BLaER1 (cell line): Measurements from ENCODE around the gene SLC4A7.

Source experiments
- H3K27ac ChIP-seq: shearing (Covaris generic); formaldehyde crosslinking; 2 replicates; pipeline ENCODE4 v1.8.1; 2022
- H3K27me3 ChIP-seq: shearing (Covaris generic); formaldehyde crosslinking; 2 replicates; pipeline ENCODE4 v1.8.1; 2022
- H3K36me3 ChIP-seq: shearing (Covaris generic); formaldehyde crosslinking; 2 replicates; pipeline ENCODE4 v1.8.1; 2022
- H3K4me1 ChIP-seq: shearing (Covaris generic); formaldehyde crosslinking; 2 replicates; pipeline ENCODE4 v1.8.1; 2022
- H3K4me2 ChIP-seq: shearing (Covaris generic); formaldehyde crosslinking; 2 replicates; pipeline ENCODE4 v1.8.1; 2022
- H3K4me3 ChIP-seq: shearing (Covaris generic); formaldehyde crosslinking; 2 replicates; pipeline ENCODE4 v1.8.1; 2022
- H3K9ac ChIP-seq: shearing (Covaris generic); formaldehyde crosslinking; 2 replicates; pipeline ENCODE4 v1.8.1; 2022
- H3K9me3 ChIP-seq: shearing (Covaris generic); formaldehyde crosslinking; 2 replicates; pipeline ENCODE4 v1.8.1; 2022
- H4K20me1 ChIP-seq: shearing (Covaris generic); formaldehyde crosslinking; 2 replicates; pipeline ENCODE4 v1.8.1; 2022
- Cebpa-rat ChIP-seq: shearing (Covaris generic); IDR thresholded peaks from 2 replicates; pipeline ENCODE4 v1.8.1; 2022

Gene SLC4A7

DNA sequence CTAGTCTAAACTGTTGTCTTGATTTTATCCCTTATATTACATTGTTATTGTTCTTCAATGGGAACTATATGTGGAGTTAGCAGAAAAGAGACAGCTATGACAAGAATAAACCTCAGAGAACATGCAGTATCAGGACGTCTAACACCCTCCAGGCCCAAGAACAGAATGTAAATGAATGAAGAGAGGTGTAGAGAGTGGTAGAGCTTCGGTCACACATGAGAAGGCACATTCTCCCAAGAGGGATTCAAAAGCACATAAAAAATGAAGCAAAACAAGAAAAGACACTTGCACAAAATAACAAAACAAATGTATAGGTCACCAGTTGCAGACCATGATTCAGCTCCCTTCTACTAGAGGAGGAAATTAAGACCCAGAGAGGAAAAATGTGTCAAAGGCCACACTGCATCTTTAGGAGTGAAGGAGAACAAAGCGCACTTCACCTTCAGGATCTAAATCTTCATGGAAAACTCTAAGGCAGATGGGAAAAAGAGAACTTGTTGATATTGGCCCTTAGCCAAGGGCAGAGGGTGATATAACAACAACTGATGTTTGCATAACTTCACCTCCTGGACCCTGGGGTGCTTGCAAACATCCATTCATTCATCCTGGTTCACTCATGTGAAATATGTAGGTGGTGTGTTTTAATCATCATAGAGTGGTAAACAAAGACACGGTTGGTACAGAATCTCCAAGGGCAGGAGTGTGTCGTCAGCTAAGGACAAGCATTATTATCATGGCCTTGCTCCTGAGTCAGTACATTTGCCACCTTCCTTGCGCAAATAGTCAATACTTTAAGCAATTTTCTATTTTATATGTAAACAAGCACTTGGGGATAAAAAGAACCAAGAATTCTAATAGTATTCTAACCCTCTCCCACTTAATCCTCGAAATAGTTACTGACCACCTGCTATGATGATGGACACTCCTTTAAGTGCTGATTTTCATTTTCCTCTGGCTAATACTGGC lies 123.8 kb downstream of the SLC4A7 start:
- H3K4me2 ChIP-seq, result peak overlapping the region; percentile 83
- peaks cover 33% of the 10 kb centered on the region for H3K4me1 ChIP-seq
- no peak for TF ChIP-seq Cebpa-rat
- no peaks in the 10 kb centered on the region for H4K20me1 ChIP-seq
- H3K9ac ChIP-seq, result no peak overlapping the region; the same call in 1 of the 2 replicates
- no peaks in the 10 kb centered on the region for H3K27me3 ChIP-seq
- 0 out of 2 replicates have a peak overlapping the region, but pooled peaks have one; percentile 13 for H3K4me3 ChIP-seq
- peaks cover 29% of the 10 kb centered on the region for H3K9me3 ChIP-seq
- no peaks in the 10 kb centered on the region for H3K36me3 ChIP-seq
- peak overlapping the region; percentile 62; the same call in 1 of the 2 replicates for H3K27ac ChIP-seq

DNA sequence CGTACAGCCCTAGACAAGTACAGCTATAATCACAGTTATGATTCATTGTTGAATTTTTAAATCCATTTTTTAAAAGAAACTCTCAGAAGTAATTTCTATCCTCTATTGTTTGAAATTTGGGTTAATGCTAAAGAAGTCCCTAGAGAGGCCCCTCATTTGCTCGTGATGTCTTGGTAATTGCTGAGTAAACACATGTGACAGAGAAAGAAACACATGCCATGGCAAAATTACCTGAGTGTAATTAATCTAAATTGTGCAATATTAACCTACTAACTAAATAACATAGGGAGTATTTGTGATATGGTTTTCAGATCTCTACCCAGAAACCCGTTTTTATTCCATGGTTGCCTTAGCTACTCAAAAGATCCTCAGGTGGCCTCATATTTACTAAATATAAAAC lies 125.8 kb downstream of the SLC4A7 start:
- Histone ChIP-seq H4K20me1 (no peaks in the 10 kb centered on the region), H3K4me1 (peaks cover 33% of the 10 kb centered on the region), H3K36me3 (no peaks in the 10 kb centered on the region), H3K27ac (peak overlapping the region; percentile 62; the same call in 1 of the 2 replicates), H3K27me3 (no peaks in the 10 kb centered on the region), H3K9ac (no peak overlapping the region), H3K4me3 (no peak overlapping the region), H3K9me3 (peaks cover 31% of the 10 kb centered on the region), H3K4me2 (peak overlapping the region; percentile 83; the same call in 1 of the 2 replicates)
- no peak; the same call in 1 of the 2 replicates for TF ChIP-seq Cebpa-rat

- no peak overlapping the region for H3K9ac ChIP-seq
- no peaks in the 10 kb centered on the region for H3K36me3 ChIP-seq
- H3K27ac ChIP-seq, result no peak overlapping the region
- no peak for TF ChIP-seq Cebpa-rat
- H4K20me1 ChIP-seq, result no peaks in the 10 kb centered on the region
- H3K4me1 ChIP-seq, result peaks cover 33% of the 10 kb centered on the region
- H3K4me3 ChIP-seq, result no peak overlapping the region
- no peak overlapping the region for H3K4me2 ChIP-seq
- H3K27me3 ChIP-seq, result no peaks in the 10 kb centered on the region
- peaks cover 31% of the 10 kb centered on the region for H3K9me3 ChIP-seq
Observed at GRCh38 chr3:27357665-27358258, 126.4 kb downstream of the SLC4A7 start.

DNA sequence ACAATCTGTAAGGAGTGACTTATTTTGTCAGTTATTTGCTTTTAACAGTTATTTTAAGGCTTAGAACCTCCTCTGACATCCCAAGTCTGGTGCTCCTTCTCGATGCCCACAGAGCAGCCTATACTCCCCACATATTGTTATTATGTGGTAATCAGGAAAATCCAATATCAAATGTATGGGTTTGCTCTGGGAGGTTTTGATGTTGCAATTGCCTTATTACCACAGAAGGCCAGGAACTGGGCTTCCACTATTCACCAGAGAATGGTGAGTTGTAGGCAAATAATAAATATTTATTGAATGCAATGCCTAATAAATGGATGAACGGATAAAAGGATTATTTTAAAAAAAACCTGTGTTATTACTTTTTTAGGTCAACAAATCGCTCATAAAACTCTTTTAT lies 127.2 kb downstream of the SLC4A7 start:
- H3K36me3 ChIP-seq, result no peaks in the 10 kb centered on the region
- H3K9me3 ChIP-seq, result peaks cover 31% of the 10 kb centered on the region
- H3K4me1 ChIP-seq, result peaks cover 33% of the 10 kb centered on the region
- no peak for TF ChIP-seq Cebpa-rat
- no peak overlapping the region for H3K4me3 ChIP-seq
- H3K9ac ChIP-seq, result no peak overlapping the region
- no peak overlapping the region for H3K4me2 ChIP-seq
- H3K27ac ChIP-seq, result no peak overlapping the region
- no peaks in the 10 kb centered on the region for H3K27me3 ChIP-seq
- no peaks in the 10 kb centered on the region for H4K20me1 ChIP-seq

DNA sequence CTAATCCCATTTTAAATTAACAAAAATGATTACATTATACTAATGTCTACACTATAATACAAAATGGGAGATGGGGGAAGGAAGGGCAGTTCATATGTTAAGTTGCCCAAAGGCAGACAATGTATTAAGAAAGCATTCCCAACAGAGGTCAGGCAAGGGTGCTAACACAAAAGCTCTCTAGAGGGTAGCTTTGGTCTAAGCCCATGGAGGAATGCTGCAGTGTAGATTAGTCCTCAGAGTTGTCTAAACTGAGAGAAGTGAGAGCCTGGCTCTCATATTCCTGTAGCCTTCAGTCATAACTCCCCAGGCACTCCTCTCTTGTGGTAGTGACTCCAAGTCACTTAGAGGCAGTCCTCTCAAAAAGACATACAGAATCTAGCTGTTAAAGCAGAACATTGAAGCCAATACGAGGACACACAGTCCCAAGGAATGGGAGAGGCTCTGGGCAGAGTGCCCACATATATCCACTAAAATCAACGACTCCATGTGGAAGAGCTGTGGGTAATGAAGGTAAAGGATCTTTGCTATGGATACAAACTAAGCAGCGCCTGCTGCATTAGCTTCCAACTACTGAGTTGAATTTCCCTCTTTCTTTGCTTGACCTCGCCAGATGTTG lies 129.5 kb downstream of the SLC4A7 start:
- H3K36me3 ChIP-seq, result no peaks in the 10 kb centered on the region
- peaks cover 31% of the 10 kb centered on the region for H3K9me3 ChIP-seq
- H3K4me2 ChIP-seq, result no peak overlapping the region
- no peak overlapping the region for H3K9ac ChIP-seq
- H3K4me1 ChIP-seq, result peaks cover 16% of the 10 kb centered on the region
- H3K27ac ChIP-seq, result no peak overlapping the region
- no peak for TF ChIP-seq Cebpa-rat
- H4K20me1 ChIP-seq, result no peaks in the 10 kb centered on the region
- H3K4me3 ChIP-seq, result no peak overlapping the region
- no peaks in the 10 kb centered on the region for H3K27me3 ChIP-seq

GRCh38 chr3:27354161-27354560 lies 130.0 kb downstream of the SLC4A7 start:
- Histone ChIP-seq H3K27ac (no peak overlapping the region), H3K9ac (no peak overlapping the region), H3K27me3 (no peaks in the 10 kb centered on the region), H3K4me2 (no peak overlapping the region), H3K4me3 (no peak overlapping the region), H3K4me1 (peaks cover 11% of the 10 kb centered on the region), H4K20me1 (no peaks in the 10 kb centered on the region), H3K9me3 (peaks cover 31% of the 10 kb centered on the region), H3K36me3 (no peaks in the 10 kb centered on the region)
- TF ChIP-seq Cebpa-rat, result no peak

DNA sequence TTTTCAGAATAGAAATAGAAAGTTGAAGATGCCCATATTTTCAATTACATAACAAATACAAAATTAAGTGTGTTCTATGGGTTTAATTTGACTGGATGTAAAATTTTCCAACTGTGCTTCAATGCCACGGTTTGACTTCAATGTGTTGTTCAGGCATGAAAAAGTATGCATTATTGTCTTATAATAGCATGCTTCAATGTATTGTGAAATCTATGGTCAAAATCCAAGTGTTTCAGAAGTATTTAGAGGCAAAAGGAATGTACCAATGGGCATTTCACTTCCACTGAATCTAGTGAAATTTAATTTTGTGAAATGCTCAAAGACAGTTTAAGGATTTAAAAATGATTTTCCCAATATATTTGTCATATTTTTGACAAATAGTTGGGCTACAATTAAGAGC lies 131.0 kb downstream of the SLC4A7 start:
- Histone ChIP-seq H3K27ac (no peak overlapping the region), H3K4me1 (peaks cover 2% of the 10 kb centered on the region), H3K9ac (no peak overlapping the region), H3K9me3 (peaks cover 26% of the 10 kb centered on the region), H4K20me1 (no peaks in the 10 kb centered on the region), H3K36me3 (no peaks in the 10 kb centered on the region), H3K4me2 (no peak overlapping the region), H3K4me3 (no peak overlapping the region), H3K27me3 (no peaks in the 10 kb centered on the region)
- TF ChIP-seq Cebpa-rat, result no peak

DNA sequence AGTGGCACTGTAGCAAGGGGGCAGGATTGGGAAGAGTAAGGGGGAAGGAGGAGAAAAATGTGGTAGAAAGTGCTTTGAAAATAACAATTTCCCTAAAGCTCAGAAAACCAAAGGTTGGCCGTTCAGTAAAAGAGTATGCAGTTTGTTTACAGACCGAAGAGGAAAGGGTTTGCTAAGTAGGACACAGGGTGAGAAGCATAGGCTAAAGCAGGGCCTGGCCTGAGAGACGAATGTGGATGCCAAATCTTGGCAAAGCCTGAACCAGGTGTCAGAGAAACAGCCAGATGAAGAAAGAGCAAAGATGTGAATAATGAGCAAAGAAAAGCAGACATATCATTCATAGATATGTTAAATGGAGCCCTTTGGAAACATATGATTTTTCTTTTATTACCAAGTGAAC lies 132.1 kb downstream of the SLC4A7 start:
- TF ChIP-seq Cebpa-rat, result no peak

DNA sequence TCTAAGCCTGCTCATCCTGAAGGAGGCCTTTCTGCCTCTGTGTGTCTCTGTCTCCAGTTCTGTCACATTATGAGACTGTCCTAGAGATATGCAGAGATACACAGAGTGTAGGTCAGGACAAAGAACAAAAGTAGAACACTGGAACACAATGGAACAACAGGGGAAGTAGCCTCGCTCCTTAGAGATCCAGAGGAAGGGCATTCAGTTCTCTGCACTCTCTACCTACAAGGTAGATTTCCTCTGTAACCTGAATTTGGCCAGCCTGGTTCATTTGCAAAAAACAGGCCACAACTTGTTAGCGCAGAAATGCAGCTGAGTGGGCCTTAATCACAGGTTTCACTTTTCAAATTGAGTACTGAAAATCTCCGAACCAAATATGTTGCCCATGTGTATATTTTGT lies 134.4 kb downstream of the SLC4A7 start:
- no peak overlapping the region for H3K9ac ChIP-seq
- H3K4me3 ChIP-seq, result no peak overlapping the region
- H4K20me1 ChIP-seq, result no peaks in the 10 kb centered on the region
- no peaks in the 10 kb centered on the region for H3K9me3 ChIP-seq
- H3K4me2 ChIP-seq, result no peak overlapping the region
- H3K4me1 ChIP-seq, result no peaks in the 10 kb centered on the region
- no peaks in the 10 kb centered on the region for H3K36me3 ChIP-seq
- no peaks in the 10 kb centered on the region for H3K27me3 ChIP-seq
- no peak for TF ChIP-seq Cebpa-rat
- no peak overlapping the region for H3K27ac ChIP-seq

More for the DNA sequence above, 132.1 kb downstream of the SLC4A7 start:
- Histone ChIP-seq H4K20me1 (no peaks in the 10 kb centered on the region), H3K27ac (no peak overlapping the region), H3K36me3 (no peaks in the 10 kb centered on the region), H3K4me3 (no peak overlapping the region), H3K9me3 (peaks cover 17% of the 10 kb centered on the region; the same call in 1 of the 2 replicates), H3K9ac (no peak overlapping the region), H3K4me2 (no peak overlapping the region), H3K27me3 (no peaks in the 10 kb centered on the region), H3K4me1 (no peaks in the 10 kb centered on the region)
